Stimulated activated memory B cell treated with anti-CD40 and anti-IgM and Interleukin-4, amounts not matched to agents 10 μg/mL and 1 μg/mL and 100 μg/mL, for 72 hours (primary cell): ENCODE measurements around the gene TRIM73.
"Not testable (repeated sequence)": the region's sequence is repeated elsewhere in the genome, so short reads cannot be mapped to it uniquely, and the experiment has no call there.

Experiments used
- ATAC-seq: fragments of 150-1000 bp; cut with Tn5 transposase; 2 replicates; pipeline ENCODE4 v1.10.0; 2021
- H3K27ac Mint-ChIP-seq: one replicate; pipeline ENCODE4 v1.8.0; 2022; ENCODE audit warnings: mild to moderate bottlenecking, mixed read lengths
- H3K27me3 Mint-ChIP-seq: one replicate; pipeline ENCODE4 v1.8.0; 2022; ENCODE audit warnings: mixed read lengths
- H3K36me3 Mint-ChIP-seq: one replicate; pipeline ENCODE4 v1.8.0; 2022; ENCODE audit warnings: mixed read lengths
- H3K4me1 Mint-ChIP-seq: one replicate; pipeline ENCODE4 v1.8.0; 2022; ENCODE audit warnings: mixed read lengths
- H3K4me3 Mint-ChIP-seq: one replicate; pipeline ENCODE4 v1.8.0; 2022; ENCODE audit warnings: mild to moderate bottlenecking, moderate library complexity, mixed read lengths
- H3K9me3 Mint-ChIP-seq: one replicate; pipeline ENCODE4 v1.8.0; 2022; ENCODE audit warnings: mixed read lengths

Gene TRIM73

DNA sequence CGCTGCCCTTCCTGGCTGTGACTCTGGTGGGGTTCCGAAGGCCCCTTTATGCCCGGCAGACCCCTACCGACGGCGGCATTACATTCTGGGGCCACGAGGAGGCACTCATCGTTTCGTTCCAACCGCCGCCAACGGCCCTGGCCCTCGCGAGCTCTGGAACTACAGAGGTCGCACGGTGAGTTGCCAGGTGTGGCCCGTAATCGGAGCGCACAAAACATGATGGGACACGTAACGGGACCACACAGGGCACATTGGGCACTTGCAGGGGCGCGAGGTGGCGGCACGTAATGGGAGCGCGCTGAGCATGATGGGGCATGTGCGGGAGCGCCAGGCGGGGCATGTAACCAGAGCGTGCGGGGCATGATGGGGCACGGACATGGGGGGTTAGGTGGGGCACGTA is at the start of gene TRIM73:
TSS of gene TRIM73 (plus strand) at position 301 of the 400 bp plus-strand sequence. CDS start 3,305 bp downstream, outside the sequence.
- H3K9me3 Mint-ChIP-seq, H3K27me3 Mint-ChIP-seq, H3K4me3 Mint-ChIP-seq, H3K36me3 Mint-ChIP-seq, ATAC-seq, H3K4me1 Mint-ChIP-seq, H3K27ac Mint-ChIP-seq: not testable (repeated sequence)

GRCh38 chr7:75358671-75359541 is 36.5 kb upstream of the TRIM73 start:
- H3K4me1 Mint-ChIP-seq, H3K9me3 Mint-ChIP-seq, H3K36me3 Mint-ChIP-seq, H3K27ac Mint-ChIP-seq, H3K27me3 Mint-ChIP-seq: not testable (repeated sequence)
- peak; percentile 90 for ATAC-seq
- H3K4me3 Mint-ChIP-seq = peak overlapping the region; percentile 66

GRCh38 chr7:75359542-75359848 is 35.9 kb upstream of the TRIM73 start:
- not testable (repeated sequence) for H3K4me3 Mint-ChIP-seq, H3K27me3 Mint-ChIP-seq, H3K36me3 Mint-ChIP-seq, H3K9me3 Mint-ChIP-seq, H3K27ac Mint-ChIP-seq, H3K4me1 Mint-ChIP-seq, ATAC-seq

DNA sequence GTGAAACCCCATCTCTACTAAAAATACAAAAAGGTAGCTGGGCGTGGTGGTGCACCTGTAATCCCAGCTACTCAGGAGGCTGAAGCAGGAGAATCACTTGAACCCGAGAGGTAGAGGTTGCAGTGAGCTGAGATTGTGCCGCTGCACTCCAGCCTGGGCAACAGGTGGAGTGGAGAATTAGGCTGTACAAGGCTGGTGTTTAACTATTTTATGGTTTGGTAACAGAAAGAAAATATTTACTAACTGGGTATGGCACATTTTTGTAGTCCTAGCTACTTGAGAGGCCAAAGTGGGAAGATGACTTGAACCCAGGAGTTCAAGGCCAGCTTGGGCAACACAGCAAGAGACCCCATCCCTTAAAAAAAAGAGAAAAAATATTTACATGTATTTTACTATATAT is 31.4 kb upstream of the TRIM73 start:
- ATAC-seq, H3K27me3 Mint-ChIP-seq, H3K9me3 Mint-ChIP-seq, H3K36me3 Mint-ChIP-seq, H3K4me1 Mint-ChIP-seq, H3K27ac Mint-ChIP-seq, H3K4me3 Mint-ChIP-seq: not testable (repeated sequence)

DNA sequence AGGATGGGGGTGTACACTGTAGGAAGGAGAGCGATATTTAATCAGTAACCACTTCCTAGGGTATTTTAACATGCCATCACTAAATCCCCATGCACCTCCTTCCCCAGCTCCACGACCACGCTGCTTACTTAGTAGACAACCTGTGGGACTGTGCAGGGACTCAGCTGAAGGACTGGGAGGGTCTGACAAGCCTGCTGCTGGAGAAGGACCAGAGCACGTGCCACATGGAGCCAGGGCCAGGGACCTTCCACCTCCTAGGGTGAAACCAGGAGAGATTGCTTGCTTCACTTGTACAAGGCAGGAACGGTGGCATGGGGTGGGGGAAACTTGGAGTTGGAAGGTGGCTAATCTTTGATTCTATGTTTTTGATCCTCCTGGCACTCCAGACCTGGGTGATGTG is 28.8 kb upstream of the TRIM73 start:
- H3K27me3 Mint-ChIP-seq, H3K9me3 Mint-ChIP-seq, H3K4me1 Mint-ChIP-seq, H3K36me3 Mint-ChIP-seq, ATAC-seq, H3K4me3 Mint-ChIP-seq, H3K27ac Mint-ChIP-seq: not testable (repeated sequence)

GRCh38 chr7:75367313-75367712 is 28.1 kb upstream of the TRIM73 start:
- H3K9me3 Mint-ChIP-seq, H3K27me3 Mint-ChIP-seq, H3K36me3 Mint-ChIP-seq, H3K27ac Mint-ChIP-seq, H3K4me3 Mint-ChIP-seq, ATAC-seq, H3K4me1 Mint-ChIP-seq: not testable (repeated sequence)

GRCh38 chr7:75374144-75374518 is 21.3 kb upstream of the TRIM73 start:
- not testable (repeated sequence) for H3K36me3 Mint-ChIP-seq, H3K27me3 Mint-ChIP-seq, H3K27ac Mint-ChIP-seq, H3K4me3 Mint-ChIP-seq, H3K9me3 Mint-ChIP-seq, H3K4me1 Mint-ChIP-seq
- peak; percentile 41 for ATAC-seq

GRCh38 chr7:75374519-75375317 is 20.7 kb upstream of the TRIM73 start:
- not testable (repeated sequence) for H3K9me3 Mint-ChIP-seq, H3K4me1 Mint-ChIP-seq, H3K27ac Mint-ChIP-seq, H3K4me3 Mint-ChIP-seq, H3K36me3 Mint-ChIP-seq, H3K27me3 Mint-ChIP-seq
- peak; percentile 48 for ATAC-seq

DNA sequence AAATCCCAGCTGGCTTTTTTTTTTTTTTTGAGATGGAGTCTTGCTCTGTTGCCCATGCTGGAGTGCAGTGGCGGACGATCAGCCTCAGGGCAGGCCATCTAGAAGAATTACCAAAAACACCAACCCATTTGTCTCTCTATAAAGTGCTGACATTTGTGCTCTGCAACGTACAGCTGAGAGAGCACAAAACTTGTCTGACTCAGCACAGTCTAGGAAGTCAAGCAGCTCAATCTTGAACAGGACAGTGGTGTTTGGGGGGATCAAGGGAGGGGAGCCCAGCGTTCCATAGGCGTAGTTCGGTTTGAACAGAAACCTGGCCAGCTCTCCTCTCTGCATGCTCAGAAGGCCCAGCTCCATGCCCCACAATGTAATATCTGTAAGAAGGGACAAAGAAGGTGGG is 2.2 kb upstream of the TRIM73 start:
- H3K36me3 Mint-ChIP-seq, H3K27me3 Mint-ChIP-seq, H3K4me1 Mint-ChIP-seq, H3K4me3 Mint-ChIP-seq, H3K27ac Mint-ChIP-seq, ATAC-seq, H3K9me3 Mint-ChIP-seq: not testable (repeated sequence)

DNA sequence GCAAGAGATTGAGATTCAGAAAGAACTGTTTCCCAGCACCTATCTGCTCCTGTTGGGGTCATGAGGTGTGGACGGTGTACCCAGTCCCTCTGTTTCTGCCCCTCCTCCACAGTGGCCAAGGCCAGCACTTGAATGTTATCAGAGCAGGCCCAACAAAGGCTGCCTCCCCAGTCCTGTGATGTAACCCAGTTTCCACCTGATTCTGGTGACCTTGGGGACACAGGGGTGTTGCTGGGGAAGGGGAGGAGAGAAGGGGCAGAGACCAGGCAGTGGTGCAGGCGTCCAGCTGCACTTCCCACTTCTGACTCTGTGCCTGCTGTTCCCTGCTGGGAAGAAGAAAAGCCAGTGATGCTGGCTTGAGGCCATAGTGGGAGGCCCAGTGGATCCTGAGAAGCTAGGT is 2.4 kb downstream of the TRIM73 start:
- H3K27ac Mint-ChIP-seq, H3K27me3 Mint-ChIP-seq, ATAC-seq, H3K4me1 Mint-ChIP-seq, H3K4me3 Mint-ChIP-seq, H3K36me3 Mint-ChIP-seq, H3K9me3 Mint-ChIP-seq: not testable (repeated sequence)

- not testable (repeated sequence) for H3K36me3 Mint-ChIP-seq, H3K27me3 Mint-ChIP-seq, H3K9me3 Mint-ChIP-seq, H3K4me3 Mint-ChIP-seq, H3K4me1 Mint-ChIP-seq, H3K27ac Mint-ChIP-seq
- peak; percentile 75 for ATAC-seq
Observed at GRCh38 chr7:75398771-75399700, 3.6 kb downstream of the TRIM73 start.

GRCh38 chr7:75400575-75400974 is 5.1 kb downstream of the TRIM73 start:
- not testable (repeated sequence) for H3K36me3 Mint-ChIP-seq, H3K27ac Mint-ChIP-seq, H3K9me3 Mint-ChIP-seq, H3K27me3 Mint-ChIP-seq, H3K4me3 Mint-ChIP-seq, H3K4me1 Mint-ChIP-seq
- peak; percentile 50 for ATAC-seq

GRCh38 chr7:75403455-75404443 is 8.3 kb downstream of the TRIM73 start:
- not testable (repeated sequence) for H3K27me3 Mint-ChIP-seq, H3K4me3 Mint-ChIP-seq, H3K36me3 Mint-ChIP-seq, H3K9me3 Mint-ChIP-seq, H3K4me1 Mint-ChIP-seq, ATAC-seq, H3K27ac Mint-ChIP-seq

- not testable (repeated sequence) for H3K27ac Mint-ChIP-seq, H3K27me3 Mint-ChIP-seq, H3K4me3 Mint-ChIP-seq, H3K4me1 Mint-ChIP-seq, H3K9me3 Mint-ChIP-seq, H3K36me3 Mint-ChIP-seq
- ATAC-seq = peak; percentile 18
Observed at GRCh38 chr7:75404663-75405062, 9.2 kb downstream of the TRIM73 start.
